Body of pancreas (tissue), 4 donors: Measurements from ENCODE around the gene HDAC8. TPM values are rescaled to one million over a fixed set of nuclear protein-coding genes. Genes with fewer than 3 reads are reported as not detected.

Experiments
- ATAC-seq: fragments of 150-250 bp; one replicate; pipeline ENCODE4 v1.9.1; 2016
- DNase-seq, 4 donors: peaks; one replicate each; pipeline ENCODE4 v3.0.0-alpha.2; 2019
- H3K27ac ChIP-seq, 4 donors: fragments of 200-600 bp; sonication (generic); 1 replicate in 3 of 4; 2 replicates in 1 of 4; pipeline versions ENCODE4 v1.5.1 to v1.6.1; 2016 to 2019; ENCODE audit warnings: mild to moderate bottlenecking in 1 of 4, mixed read lengths in 1 of 4, moderate library complexity in 1 of 4
- H3K27me3 ChIP-seq, 2 donors: fragments of 200-600 bp; sonication (generic); one replicate each; pipeline ENCODE4 v1.6.0; 2016; ENCODE audit warnings: mild to moderate bottlenecking in 1 of 2
- H3K36me3 ChIP-seq, 2 donors: fragments of 200-600 bp; sonication (generic); replicated peaks in 1 of 2; 2 replicates each; pipeline ENCODE4 v1.5.1; 2016; ENCODE audit warnings: low read depth in 2 of 2; ENCODE audit not compliant: insufficient read depth in 1 of 2
- H3K4me1 ChIP-seq: fragments of 200-600 bp; sonication (generic); one replicate; pipeline ENCODE4 v1.6.0; 2016
- H3K4me3 ChIP-seq, 2 donors: fragments of 200-600 bp; sonication (generic); 1 replicate in 1 of 2; 2 replicates in 1 of 2; pipeline ENCODE4 v1.5.1; 2016 to 2019
- H3K9me3 ChIP-seq, 3 donors: fragments of 200-600 bp; sonication (generic); 1 replicate in 2 of 3; 2 replicates in 1 of 3; pipeline ENCODE4 v1.5.1; 2016
- POLR2A ChIP-seq, 3 donors: fragments of 450-650 bp; IDR thresholded peaks; one replicate each; pipeline ENCODE4 v1.6.1; 2016; ENCODE audit warnings: antibody characterized with exemption in 3 of 3, mild to moderate bottlenecking in 2 of 3
- WGBS, 2 donors: methylation state at CpG; one replicate each; pipeline ENCODE4 v1.1.5; 2017; 5-methylcytosine and 5-hydroxymethylcytosine counted together
- intact Hi-C: fragments of 100-400 bp; cut with DNase I; formaldehyde crosslinking; loops from one replicate; pipeline ENCODE4 v1.15.1; 2023
- total RNA-seq, 2 donors: library from RNA; depleted of rRNA; stranded (reverse); fragments of >200 nt; gene quantifications; one replicate each; pipeline ENCODE4 v1.1.0, GENCODE V29; 2016
- TF ChIP-seq, protein P1 (sequence below), 7 experiments: fragments of 450-650 bp in 4 of 7; fragments of 200-600 bp in 3 of 7; sonication (generic) in 3 of 7; IDR thresholded peaks; one replicate each; pipeline ENCODE4 v1.5.1; 2016 to 2019; ENCODE audit warnings: antibody characterized with exemption in 7 of 7

Gene HDAC8
- total RNA-seq, 2 donors from 2014 or later = 16.2 to 25.9 TPM

- intact Hi-C loops = no loop called here
- Histone ChIP-seq H3K27ac (no peak overlapping the region), H3K4me3 (no peak overlapping the region), H3K9me3 (no peaks in the 10 kb centered on the region), H3K4me1 (no peaks in the 10 kb centered on the region), H3K27me3 (no peaks in the 10 kb centered on the region), H3K36me3 (no peaks in the 10 kb centered on the region)
- DNase-seq (no peak), ATAC-seq (no peak)
- 91 to 92% methylated on average over 1 of the region's 1 CpG for WGBS, 2 donors
- TF ChIP-seq, protein P1, sequence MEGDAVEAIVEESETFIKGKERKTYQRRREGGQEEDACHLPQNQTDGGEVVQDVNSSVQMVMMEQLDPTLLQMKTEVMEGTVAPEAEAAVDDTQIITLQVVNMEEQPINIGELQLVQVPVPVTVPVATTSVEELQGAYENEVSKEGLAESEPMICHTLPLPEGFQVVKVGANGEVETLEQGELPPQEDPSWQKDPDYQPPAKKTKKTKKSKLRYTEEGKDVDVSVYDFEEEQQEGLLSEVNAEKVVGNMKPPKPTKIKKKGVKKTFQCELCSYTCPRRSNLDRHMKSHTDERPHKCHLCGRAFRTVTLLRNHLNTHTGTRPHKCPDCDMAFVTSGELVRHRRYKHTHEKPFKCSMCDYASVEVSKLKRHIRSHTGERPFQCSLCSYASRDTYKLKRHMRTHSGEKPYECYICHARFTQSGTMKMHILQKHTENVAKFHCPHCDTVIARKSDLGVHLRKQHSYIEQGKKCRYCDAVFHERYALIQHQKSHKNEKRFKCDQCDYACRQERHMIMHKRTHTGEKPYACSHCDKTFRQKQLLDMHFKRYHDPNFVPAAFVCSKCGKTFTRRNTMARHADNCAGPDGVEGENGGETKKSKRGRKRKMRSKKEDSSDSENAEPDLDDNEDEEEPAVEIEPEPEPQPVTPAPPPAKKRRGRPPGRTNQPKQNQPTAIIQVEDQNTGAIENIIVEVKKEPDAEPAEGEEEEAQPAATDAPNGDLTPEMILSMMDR (IDR thresholded peaks at IDR 0.05) = no peak
- TF ChIP-seq POLR2A (IDR thresholded peaks at IDR 0.05) = no peak
Measured at GRCh38 chrX:72475338-72475737, 97.3 kb downstream of the HDAC8 start.

DNA sequence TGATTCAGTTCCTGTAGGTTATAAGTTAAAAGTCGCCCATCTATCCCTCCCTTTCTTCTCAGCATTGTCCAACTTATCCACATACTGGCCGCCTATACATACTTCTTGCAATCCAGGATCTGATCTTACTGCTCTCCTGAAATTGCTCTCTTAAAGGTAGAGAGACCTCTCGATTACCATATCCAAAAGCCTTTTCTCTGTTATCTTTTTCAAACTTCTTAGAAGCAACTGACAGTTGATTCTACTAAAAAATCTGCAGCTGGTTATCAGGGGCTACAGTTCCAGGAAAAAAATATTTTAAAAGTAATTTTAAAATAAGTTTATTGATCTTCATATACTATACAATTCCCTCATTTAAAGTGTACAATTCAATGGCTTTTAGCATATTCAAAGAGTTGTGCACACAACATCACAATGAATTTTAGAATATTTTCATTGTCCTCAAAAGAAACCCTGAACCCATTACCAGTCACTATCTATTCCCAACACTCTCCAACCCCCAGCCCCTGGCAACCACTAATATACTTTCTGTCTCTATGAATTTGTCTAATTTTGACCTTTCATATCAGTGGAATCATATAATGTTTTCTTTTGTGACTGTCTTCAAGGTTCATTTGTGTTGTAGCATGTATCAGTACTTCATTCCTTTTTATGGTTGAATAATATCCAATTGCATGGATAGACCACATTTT is 102.0 kb downstream of the HDAC8 start:
- intact Hi-C loops = no loop called here
- WGBS, 2 donors = 93% methylated on average over 3 of the region's 3 CpGs
- no peaks in the 10 kb centered on the region for H3K27me3 ChIP-seq
- H3K9me3 ChIP-seq = no peaks in the 10 kb centered on the region
- ATAC-seq = no peak
- no peaks in the 10 kb centered on the region for H3K36me3 ChIP-seq
- no peak for TF ChIP-seq POLR2A (IDR thresholded peaks at IDR 0.05)
- TF ChIP-seq, protein P1 (IDR thresholded peaks at IDR 0.05) = no peak
- H3K27ac ChIP-seq = no peak overlapping the region
- no peak for DNase-seq
- no peak overlapping the region for H3K4me3 ChIP-seq
- H3K4me1 ChIP-seq = no peaks in the 10 kb centered on the region

DNA sequence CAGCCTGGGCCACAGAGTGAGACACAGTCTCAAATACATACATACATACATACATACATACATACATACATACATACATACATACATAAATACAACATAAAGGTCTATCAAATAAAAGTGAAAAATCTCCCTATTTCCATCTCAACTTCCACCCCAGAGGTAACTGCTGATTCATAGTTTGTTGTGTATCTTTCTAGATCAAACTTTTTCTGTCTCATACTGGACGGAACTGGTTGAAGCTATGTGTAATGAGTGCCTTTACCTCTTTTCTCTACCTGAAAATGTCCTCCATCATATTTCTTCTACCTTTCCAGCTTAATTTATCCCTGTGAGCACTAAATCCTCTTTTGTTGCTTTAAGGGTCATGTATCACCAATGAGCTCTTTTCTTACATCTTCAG is 102.5 kb downstream of the HDAC8 start:
- ATAC-seq (no peak), DNase-seq (no peak)
- H3K27me3 ChIP-seq = no peaks in the 10 kb centered on the region
- WGBS, 2 donors = 78 to 93% methylated on average over 1 of the region's 1 CpG
- no peaks in the 10 kb centered on the region for H3K9me3 ChIP-seq
- H3K36me3 ChIP-seq = no peaks in the 10 kb centered on the region
- no peak for TF ChIP-seq POLR2A (IDR thresholded peaks at IDR 0.05)
- TF ChIP-seq, protein P1 (IDR thresholded peaks at IDR 0.05) = no peak
- no peak overlapping the region for H3K27ac ChIP-seq
- H3K4me1 ChIP-seq = no peaks in the 10 kb centered on the region
- intact Hi-C loops = no loop called here
- H3K4me3 ChIP-seq = no peak overlapping the region

GRCh38 chrX:72468607-72469006 is 104.0 kb downstream of the HDAC8 start:
- no peak for TF ChIP-seq POLR2A (IDR thresholded peaks at IDR 0.05)
- TF ChIP-seq, protein P1 (IDR thresholded peaks at IDR 0.05) = no peak
- H3K27ac ChIP-seq = no peak overlapping the region
- H3K4me3 ChIP-seq = no peak overlapping the region
- H3K36me3 ChIP-seq = no peaks in the 10 kb centered on the region
- intact Hi-C loops = no loop called here
- ATAC-seq (no peak), DNase-seq (no peak)
- no peaks in the 10 kb centered on the region for H3K9me3 ChIP-seq
- H3K27me3 ChIP-seq = no peaks in the 10 kb centered on the region
- H3K4me1 ChIP-seq = no peaks in the 10 kb centered on the region
- 77 to 82% methylated on average over 2 of the region's 2 CpGs for WGBS, 2 donors

DNA sequence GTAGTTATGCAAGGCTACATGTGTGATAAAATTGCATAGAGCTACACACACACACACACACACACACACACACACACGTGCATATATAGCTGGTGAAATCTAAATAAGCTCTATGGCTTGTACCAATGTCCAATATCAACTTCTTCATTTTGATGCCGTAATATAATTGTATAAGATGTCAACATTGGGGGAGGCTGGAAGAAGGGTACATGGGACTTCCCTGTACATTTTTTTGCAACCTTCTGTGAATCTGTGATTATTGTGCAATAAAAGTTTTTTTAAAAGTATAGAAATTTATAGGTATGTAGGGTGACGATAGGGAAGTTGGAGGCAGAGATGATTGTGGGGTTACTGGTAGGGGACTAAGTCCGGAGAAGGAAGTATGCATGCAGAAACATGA is 105.5 kb downstream of the HDAC8 start:
- 91 to 97% methylated on average over 4 of the region's 4 CpGs for WGBS, 2 donors
- Histone ChIP-seq H3K9me3 (no peaks in the 10 kb centered on the region), H3K27me3 (no peaks in the 10 kb centered on the region), H3K27ac (no peak overlapping the region), H3K36me3 (no peaks in the 10 kb centered on the region), H3K4me1 (no peaks in the 10 kb centered on the region), H3K4me3 (no peak overlapping the region)
- TF ChIP-seq POLR2A (IDR thresholded peaks at IDR 0.05) = no peak
- TF ChIP-seq, protein P1 (IDR thresholded peaks at IDR 0.05) = no peak
- intact Hi-C loops = no loop called here
- DNase-seq (no peak), ATAC-seq (no peak)
